Measurements from ENCODE around the gene RBFA. TPM values are rescaled to one million over a fixed set of nuclear protein-coding genes. Genes with fewer than 3 reads are reported as not detected.

RBFA gene
- total and polyA plus RNA-seq, 10 of the 15 experiments (the other 5 are each of a cell fraction or from before 2014, with no cell fraction given) = 7.2 to 56.0 (median 37.7) TPM

DNA sequence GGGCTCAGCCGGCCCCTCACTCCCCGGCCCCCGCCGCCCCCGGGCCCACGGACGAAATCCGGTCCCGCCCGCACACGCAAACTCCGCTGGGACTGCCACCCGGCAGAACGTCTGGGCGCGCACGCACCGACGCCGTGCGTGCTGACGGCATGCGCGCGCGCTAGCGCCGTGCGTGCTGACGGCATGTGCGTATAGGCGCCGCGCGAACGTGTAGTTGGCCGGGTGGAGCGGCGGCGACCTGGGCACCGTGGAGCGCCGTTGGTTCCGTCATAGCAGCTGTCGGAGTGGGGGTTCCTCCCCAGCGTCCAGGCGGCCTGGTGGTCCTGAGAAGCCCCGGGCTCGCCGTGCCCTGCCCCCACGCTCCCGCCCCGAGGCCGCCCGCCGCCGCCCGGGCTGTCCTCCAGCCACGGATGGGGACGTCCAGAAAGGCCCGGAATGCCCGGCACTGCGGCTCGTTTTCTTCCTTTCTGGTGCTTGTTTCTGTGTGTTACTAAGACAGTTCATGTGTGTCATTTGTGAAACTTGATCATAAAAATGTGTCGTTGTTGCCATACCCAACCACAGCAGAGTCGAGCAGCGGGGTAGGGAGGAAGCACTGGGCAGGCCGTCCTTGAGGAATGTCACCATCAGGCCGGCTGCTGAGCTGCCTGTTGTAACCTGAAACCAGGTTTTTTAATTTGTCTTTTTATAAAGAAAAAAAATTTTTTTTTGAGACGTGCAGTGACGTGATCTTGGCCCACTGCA lies 45.6 kb upstream of the RBFA start, which contains the start of gene TXNL4A (continued):
- no peak for TF ChIP-seq ZNF207 (IDR thresholded peaks at IDR 0.05; ENCODE audit: borderline replicate concordance)
- TF ChIP-seq RUNX3 (IDR thresholded peaks at IDR 0.05; ENCODE audit: low read length) = no peak; the same call in 1 of the 2 replicates
- TF ChIP-seq RELA (IDR thresholded peaks at IDR 0.05; ENCODE audit: borderline replicate concordance, partially characterized antibody) = no peak
- TF ChIP-seq SMC3 (IDR thresholded peaks at IDR 0.05; ENCODE audit: borderline replicate concordance, low read length) = no peak
- 0 out of 2 replicates have a peak, but pooled peaks have one; percentile 4 for TF ChIP-seq TCF12 (IDR thresholded peaks at IDR 0.05; ENCODE audit: low read depth, low read length)
- no peak for TF ChIP-seq FOXK2 (IDR thresholded peaks at IDR 0.05)
- 0 out of 2 replicates have a peak, but pooled peaks have one; percentile 28 for TF ChIP-seq SMARCA5 (IDR thresholded peaks at IDR 0.05)
- TF ChIP-seq NFYA (IDR thresholded peaks at IDR 0.05; ENCODE audit: borderline replicate concordance, low read depth, low read length) = no peak
- TF ChIP-seq RBBP5 (conservative IDR thresholded peaks at IDR 0.05) = 0 out of 2 replicates have a peak, but pooled peaks have one; percentile 19
- TF ChIP-seq BCL3 (IDR thresholded peaks at IDR 0.05; ENCODE audit: borderline replicate concordance, insufficient read depth, low read depth, low read length, poor library complexity, severe bottlenecking) = no peak
- TF ChIP-seq SREBF1 (IDR thresholded peaks at IDR 0.05; ENCODE audit: low read length) = no peak
- TF ChIP-seq SMAD1 (IDR thresholded peaks at IDR 0.05; ENCODE audit: low read depth, partially characterized antibody) = no peak
- peak; percentile 48; the same call in 1 of the 2 replicates for TF ChIP-seq MAX (IDR thresholded peaks at IDR 0.05; ENCODE audit: low read depth, low read length)
- TF ChIP-seq MTA2 (IDR thresholded peaks at IDR 0.05; ENCODE audit: low read depth) = no peak
- TF ChIP-seq NFIC (IDR thresholded peaks at IDR 0.05; ENCODE audit: low read depth, low read length) = no peak
- no peak for TF ChIP-seq E4F1 (IDR thresholded peaks at IDR 0.05; ENCODE audit: borderline replicate concordance, partially characterized antibody)
- TF ChIP-seq NFXL1 (IDR thresholded peaks at IDR 0.05; ENCODE audit: borderline replicate concordance) = no peak
- peak; percentile 92 for TF ChIP-seq CREM (IDR thresholded peaks at IDR 0.05; ENCODE audit: low read depth)
- TF ChIP-seq RAD51 (IDR thresholded peaks at IDR 0.05) = no peak
- TF ChIP-seq MYB (IDR thresholded peaks at IDR 0.05; ENCODE audit: borderline replicate concordance, low read depth, low read length) = no peak
- no peak for TF ChIP-seq ZBED1 (IDR thresholded peaks at IDR 0.05; ENCODE audit: borderline replicate concordance)
- TF ChIP-seq KDM1A (IDR thresholded peaks at IDR 0.05; ENCODE audit: borderline replicate concordance) = no peak
- no peak for TF ChIP-seq SUZ12 (IDR thresholded peaks at IDR 0.05; ENCODE audit: unreplicated experiment)
- TF ChIP-seq BCLAF1 (IDR thresholded peaks at IDR 0.05) = no peak
- TF ChIP-seq TCF3 (IDR thresholded peaks at IDR 0.05; ENCODE audit: borderline replicate concordance, insufficient read depth, low read depth, low read length) = peak; percentile 64

Measured in GM12878 (cell line).